ELF-1 (cell line): Measurements from ENCODE around the gene TACR2.

Experiments used
- DNase-seq: peaks from one replicate; pipeline ENCODE4 v3.0.0-alpha.2; 2016; ENCODE audit warnings: low read depth, low spot score

Gene TACR2

DNA sequence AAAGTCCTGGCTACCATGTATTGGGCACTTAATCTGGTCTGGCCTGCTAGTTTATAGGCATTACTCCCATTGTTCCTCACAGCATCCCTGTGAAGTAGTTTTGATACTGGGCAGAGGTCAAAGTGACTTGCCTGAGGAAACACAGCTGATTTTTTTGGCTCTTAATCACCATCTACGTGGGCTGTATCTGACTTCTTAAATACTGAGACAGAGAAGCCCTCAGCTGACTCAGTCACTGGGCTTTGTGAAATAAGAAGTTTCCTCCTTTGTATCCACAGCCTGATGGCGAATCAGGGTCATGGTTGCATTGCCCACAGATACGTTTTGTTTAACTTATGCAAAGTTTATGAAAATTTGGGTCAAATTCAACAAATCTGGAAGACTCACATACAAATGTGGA is 13.2 kb downstream of the TACR2 start:
- DNase-seq = no peak

DNA sequence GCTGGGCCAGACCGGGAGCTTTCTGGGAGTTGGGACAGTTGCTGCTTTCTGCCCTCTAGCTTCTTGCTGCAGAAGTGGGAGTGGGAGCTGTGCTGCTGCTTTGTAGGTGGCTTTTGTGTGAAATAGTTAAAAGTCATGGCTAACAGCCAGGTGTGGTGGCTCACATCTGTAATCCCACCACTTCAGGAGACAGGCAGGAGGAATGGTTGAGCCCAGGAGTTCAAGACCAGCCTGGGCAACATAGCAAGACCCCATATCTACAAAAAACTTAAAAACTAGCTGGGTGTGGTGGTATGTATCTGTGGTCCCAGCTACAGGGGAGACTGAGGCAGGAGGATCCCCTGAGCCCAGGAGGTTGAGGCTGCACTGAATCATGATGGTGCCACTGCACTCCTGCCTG is 13.7 kb downstream of the TACR2 start:
- DNase-seq = no peak

DNA sequence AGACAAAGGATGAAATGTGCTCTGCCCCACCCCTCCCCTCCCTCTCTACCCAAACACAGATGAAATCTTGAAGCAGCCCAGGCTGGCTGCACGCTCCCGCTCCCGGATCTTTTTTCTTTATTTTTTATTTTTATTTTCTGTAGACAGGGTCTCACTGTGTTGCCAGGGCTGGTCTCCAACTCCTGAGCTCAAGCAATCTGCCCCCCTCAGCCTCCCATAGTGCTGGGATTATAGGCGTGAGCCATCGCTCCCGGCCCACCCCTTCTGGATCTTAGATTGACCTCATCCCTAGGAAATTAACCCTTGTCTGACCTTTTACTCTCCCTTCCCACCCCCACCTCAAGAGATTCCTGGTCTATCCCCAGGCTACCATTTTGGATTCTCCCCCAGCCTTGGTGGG is 14.3 kb downstream of the TACR2 start:
- no peak for DNase-seq

DNA sequence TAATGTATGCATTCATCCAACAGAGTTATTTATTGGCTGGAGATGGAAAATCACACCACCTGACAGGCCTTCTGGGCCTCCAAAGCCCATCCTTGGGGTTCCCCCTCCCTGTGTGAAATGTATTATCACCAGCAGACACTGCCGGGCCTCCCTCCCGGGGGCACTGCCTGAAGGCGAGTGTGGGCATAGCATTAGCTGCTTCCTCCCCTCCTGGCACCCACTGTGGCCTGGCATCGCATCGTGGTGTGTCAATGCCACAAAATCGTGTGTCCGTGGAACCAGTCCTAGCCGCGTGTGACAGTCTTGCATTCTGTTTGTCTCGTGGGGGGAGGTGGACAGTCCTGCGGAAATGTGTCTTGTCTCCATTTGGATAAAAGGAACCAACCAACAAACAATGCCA is 15.3 kb downstream of the TACR2 start:
- no peak for DNase-seq

DNA sequence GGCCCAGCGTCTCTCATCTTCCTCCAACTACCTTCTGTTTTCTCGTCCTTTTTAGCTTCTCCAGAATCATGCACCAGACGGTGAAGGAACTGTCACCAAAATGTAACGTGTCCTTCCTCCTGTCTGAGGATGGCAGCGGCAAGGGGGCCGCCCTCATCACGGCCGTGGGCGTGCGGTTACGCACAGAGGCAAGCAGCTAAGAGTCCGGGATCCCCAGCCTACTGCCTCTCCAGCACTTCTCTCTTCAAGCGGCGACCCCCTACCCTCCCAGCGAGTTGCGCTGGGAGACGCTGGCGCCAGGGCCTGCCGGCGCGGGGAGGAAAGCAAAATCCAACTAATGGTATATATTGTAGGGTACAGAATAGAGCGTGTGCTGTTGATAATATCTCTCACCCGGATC is 15.8 kb downstream of the TACR2 start:
- no peak for DNase-seq

DNA sequence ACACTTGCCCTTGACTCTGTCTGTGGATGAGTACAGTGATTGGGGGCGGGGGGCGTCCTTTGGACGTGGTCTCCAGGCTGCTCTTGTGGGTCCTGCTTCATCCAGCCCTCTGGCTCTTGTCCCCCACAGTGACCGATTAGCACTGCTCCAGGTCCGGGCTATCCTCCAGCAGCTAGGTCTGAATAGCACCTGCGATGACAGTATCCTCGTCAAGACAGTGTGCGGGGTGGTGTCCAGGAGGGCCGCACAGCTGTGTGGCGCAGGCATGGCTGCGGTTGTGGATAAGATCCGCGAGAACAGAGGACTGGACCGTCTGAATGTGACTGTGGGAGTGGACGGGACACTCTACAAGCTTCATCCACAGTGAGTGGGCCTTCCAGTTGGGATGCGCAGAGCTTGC is 18.3 kb downstream of the TACR2 start:
- DNase-seq = no peak

DNA sequence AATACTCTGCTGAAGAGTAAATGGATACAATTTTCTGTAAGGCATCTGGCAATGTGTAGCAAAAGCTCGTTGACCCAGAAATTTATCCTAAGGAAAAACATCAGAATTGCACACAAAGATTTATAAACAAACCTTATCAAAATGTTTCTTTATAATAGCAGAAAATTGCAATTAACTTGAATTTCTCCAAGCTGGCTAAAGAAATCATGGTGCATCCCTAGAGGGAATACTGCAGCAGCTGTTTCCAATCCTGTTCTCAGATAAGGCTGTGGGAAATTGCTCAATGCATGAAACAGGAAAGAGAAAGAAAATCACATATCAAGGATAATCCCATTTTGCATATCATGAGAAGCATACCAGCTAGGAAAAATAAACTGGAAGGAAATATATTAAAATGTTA is 18.7 kb downstream of the TACR2 start:
- DNase-seq = no peak

DNA sequence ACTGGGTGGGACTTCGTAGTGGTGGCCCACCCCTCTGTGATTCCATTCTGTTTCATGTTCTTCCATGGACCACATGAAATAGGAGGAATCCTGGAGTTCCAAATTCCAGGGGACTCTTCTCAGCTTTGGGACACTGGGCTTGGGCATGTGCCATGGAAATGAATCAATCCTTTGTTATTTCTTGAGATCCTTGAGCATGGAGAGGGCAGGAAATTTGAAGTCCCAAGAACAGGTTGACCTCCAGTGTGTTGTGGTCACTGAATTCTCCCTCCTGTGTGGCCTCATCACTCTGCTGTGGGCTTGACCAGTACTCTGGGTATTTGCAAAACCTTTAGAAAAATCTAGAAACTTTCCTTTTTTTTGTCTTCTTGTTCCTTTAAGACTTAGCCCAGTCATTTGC is 22.7 kb downstream of the TACR2 start:
- no peak for DNase-seq

DNA sequence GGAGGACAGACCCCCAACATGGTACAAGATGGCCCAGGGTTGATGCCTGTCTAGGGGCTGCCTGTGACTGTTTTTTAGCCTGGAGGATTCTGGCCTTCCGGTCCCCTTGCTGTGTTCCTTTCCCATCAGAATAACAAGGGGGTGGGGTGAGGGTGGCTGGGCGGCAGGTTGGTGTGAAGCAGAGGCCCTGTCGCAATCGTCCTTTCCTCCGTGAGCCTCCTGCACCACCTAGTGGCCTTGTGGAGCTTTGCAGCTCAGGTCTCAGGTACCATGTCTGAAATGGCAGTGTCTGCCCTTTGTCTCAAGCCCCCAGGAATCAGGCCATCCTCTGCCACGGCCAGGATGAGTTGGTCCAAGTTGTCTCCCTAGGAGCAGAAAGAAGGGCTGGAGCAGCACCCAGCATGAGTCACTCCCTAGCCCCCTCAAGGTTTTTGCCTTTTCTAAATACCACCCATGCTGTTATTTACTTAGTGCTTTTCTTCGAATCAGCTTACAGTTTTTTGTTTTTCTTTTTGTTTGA is 24.2 kb downstream of the TACR2 start:
- DNase-seq = peak; percentile 95

DNA sequence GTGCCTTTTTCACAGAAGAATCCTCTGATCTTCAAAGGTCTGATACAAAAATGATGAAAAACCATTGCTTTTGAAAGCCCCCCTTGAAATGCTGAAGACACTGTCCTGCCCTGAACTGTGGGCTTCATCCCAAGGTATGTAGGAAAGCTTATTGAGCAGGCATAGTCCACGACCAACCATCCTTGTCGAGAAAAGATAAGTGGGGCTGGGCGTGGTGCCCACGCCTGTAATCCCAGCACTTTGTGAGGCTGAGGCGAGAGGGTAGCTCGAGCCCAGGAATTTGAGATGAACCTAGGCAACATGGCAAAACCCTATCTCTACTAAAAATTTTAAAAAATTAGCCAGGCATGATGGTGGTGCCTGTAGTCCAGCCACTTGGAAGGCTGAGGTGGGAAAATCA is 25.6 kb downstream of the TACR2 start:
- DNase-seq = no peak

DNA sequence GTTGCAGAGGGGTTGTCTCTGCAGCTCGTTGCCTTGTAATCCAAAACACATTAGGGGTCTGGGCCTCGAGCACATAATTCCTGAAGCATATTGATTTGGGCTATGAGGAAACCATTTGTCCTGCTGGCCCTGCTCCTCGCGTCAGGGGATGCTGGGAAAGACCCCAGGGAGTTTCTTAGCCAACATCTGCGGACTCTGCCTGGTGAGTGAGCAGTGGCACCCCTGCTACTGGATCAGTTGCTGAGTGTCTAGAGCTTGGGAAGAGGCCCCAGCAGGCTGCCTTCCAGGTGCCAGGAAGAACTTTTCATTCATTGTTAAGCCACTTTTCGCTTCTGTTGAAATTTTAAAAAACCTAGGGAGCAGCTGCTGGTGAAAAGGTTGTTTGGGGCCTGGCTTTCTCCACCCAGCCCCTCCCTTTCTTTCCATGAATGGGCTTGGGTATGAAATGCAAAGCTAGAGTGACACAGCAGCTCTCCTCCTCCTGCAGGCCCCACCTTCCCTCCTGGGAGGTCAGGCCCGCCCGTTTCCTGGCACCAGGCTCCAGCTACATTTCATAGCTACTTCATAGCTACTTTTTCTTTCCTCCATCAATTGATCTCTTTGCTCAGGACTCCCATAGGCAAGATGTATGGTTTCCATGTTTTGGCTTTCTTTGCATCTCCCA is 26.8 kb downstream of the TACR2 start:
- DNase-seq = peak; percentile 74

DNA sequence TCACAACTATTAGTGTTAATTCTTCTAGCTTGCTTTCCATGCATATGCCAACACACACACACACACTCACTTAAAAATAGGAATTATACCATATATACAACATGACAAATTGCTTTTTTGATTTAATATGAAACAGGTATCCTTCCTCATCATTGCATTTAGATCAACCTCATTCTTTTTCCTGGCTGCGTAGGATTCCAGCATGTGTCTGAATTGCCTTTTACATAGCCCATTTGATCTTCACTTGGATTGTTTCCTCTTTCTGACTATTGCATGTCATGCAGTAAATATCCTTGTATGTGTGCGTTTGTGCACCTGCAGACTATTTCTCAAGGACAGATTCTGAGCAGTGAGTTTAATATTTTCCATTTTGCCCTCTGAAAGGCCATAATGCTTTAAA is 28.2 kb downstream of the TACR2 start:
- no peak for DNase-seq

DNA sequence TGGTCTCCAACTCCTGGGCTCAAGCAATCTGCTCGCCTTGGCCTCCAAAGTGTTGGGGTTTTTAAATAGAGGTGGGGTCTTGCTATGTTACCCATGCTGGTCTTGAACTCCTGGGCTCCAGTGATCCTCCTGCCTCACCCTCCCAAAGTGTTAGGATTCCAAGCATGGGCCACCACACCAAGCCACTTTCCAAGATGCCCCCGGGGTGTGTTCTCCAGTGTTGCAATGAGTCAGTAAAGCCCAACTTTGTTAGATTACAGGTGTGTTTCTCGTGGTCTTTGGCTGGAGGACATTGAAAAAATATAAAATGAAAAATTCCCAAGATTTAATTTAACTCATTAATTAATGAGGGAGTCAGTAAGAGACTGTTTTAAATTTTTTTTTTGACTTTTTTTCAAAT is 29.2 kb downstream of the TACR2 start:
- peak; percentile 24 for DNase-seq

DNA sequence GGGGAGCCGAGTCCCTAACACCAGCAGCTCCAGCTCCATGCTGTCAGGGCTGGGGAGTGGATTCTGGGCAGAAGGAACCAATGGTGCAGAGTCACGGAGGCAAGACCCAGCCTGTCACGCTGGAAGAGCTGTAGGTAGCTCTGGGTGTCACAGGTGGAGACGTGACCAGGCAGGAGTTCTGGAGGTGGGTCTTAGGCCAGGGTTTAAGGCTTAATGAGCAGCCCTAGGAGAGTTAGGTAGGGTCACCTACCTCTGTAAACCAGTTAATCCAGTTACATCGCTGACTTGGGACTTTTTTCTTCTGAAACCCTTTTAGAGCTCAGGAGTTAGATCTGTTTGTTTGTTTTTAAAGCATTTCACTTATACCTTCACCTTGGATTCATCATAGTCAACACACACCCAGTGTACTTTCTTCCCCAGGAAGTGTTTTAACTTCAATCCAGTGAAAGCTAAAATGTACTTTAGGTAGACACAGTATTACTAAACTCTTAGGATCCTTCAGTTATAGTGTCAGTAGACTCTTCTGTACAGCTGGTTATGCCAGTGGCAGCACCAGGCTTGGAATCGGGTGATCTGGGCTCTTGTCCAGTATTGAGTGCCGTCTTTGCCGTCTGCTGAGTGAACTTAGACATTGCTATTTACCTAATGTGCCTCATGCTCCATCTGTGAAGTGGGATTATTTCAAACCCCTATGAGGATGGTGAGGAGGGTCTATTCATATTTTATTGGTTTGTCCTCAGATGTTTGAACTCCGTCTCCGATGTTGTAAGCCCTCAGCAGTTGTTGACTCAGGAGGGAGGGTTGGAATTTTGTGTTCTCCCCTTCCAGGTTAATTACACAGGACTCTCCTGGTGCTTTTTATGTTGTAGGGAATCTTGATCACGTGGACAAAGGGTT is 31.0 kb downstream of the TACR2 start:
- peak; percentile 30 for DNase-seq

DNA sequence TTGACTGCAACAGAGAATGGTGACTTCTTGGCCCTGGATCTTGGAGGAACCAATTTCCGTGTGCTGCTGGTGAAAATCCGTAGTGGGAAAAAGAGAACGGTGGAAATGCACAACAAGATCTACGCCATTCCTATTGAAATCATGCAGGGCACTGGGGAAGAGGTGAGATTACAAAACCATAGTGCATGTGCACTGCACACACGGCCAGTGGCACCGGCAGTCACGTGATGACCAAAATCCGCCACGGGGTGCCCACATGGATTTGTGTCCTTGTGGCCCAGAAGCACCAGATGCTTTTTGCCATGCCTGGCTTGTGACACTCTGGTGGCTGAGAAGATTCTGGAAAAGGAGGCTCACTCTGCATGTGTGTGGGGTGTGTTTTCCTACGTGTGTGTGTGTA is 32.4 kb downstream of the TACR2 start:
- DNase-seq = no peak

DNA sequence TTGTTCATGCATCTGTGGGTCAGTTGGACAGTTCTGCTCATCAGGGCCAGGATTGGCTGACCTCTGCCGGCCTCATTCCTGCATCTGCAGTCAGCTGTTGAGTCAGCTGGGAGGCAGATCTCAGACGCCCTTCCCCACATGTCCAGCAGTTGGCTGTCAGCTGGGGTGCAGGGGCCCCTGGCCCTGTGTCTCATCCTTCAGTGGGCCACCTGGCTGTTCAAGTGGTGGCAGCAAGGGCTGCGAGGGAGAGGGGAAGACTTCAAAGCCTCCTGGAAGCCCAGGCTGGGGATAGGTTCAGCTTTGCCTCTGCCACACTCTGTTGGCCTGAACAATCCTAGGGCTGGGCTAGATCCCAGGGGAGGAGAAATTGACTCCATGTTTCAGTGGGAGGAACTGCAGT is 33.2 kb downstream of the TACR2 start:
- no peak for DNase-seq

DNA sequence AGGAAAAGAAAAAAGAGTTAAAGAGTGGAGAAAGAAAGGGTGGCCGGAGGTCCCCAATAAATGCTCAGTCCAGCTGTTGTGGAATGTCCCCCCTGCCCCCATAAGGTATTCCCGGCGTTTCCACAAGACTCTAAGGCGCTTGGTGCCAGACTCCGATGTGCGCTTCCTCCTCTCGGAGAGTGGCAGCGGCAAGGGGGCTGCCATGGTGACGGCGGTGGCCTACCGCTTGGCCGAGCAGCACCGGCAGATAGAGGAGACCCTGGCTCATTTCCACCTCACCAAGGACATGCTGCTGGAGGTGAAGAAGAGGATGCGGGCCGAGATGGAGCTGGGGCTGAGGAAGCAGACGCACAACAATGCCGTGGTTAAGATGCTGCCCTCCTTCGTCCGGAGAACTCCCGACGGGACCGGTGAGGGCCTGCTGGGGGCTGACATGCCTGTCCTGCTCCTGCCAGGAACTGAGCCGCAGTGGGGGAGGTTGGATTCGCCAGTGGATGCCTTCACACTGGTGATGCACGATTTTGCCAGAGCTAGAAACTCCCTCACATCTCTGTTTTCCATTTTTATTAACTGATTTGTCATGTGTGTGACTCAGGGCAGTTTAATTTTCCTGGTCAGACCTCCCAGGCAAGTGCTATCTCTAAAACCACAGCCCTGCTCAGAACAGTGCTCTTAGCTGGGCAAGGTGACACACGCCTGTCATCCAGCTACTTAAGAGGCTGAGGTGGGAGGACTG is 34.2 kb downstream of the TACR2 start:
- no peak for DNase-seq

DNA sequence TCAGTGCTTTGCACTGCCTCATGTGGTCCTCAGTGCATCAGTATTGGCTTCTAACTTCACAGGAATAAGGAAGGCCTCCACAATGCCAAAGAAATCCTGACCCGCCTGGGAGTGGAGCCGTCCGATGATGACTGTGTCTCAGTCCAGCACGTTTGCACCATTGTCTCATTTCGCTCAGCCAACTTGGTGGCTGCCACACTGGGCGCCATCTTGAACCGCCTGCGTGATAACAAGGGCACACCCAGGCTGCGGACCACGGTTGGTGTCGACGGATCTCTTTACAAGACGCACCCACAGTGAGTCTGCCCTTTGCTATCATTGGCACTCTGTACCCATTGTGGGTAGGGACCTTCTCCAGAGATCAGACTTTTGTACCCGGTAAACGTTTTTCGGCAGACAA is 36.9 kb downstream of the TACR2 start:
- no peak for DNase-seq

DNA sequence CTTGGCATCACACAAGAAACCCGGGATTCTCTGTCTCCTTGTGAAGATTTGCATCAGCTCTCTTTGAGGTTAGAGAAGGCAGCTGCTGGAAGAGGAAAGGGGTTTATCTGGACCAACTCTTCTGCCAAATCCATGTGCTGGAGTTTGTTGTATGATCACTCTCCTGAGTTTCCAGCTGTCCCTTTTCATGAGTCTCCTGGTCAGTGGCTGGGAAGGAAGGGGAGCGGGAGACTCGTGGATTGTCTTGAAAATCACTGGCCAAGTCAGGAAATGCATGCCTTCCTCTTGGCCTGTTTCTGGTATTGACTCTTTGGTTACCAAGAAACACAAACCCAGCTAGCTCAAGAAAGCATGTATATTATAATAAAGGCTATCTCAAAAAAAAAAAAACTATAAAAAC is 38.8 kb downstream of the TACR2 start:
- DNase-seq = no peak

DNA sequence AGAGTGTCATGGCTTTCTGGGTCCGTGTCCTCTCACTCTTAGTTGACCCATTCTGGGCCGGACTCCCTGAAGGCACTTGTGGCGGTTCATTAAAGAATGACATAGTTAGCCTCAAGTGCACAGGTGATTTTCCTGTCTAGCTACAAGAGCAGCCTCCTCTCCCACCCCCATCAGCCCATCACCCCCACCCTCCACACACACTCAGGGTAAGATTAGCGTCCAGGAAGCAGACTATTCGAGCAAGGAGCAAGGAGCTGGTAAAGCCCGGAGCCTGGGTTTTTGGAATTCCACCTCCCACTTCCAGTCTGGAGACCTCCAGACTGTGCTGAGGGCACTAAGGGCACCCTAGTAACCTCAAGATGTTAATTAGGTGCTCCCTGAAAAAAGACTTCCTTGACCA is 39.5 kb downstream of the TACR2 start:
- no peak for DNase-seq

DNA sequence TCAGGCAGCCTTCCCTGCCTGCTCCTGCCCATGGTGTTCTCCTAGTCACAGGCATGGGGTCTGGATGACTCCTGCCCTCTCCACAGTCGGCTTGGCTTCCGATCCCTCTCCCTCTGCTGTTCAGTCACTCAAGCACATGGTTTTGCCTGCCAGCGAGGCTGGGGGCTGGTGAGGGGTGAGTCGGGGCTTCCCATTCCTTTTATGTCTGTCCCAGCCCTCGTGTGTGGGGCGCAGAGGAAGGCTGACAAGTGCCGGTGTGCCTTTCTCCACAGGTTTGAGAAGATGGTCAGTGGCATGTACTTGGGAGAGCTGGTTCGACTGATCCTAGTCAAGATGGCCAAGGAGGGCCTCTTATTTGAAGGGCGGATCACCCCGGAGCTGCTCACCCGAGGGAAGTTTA is 40.1 kb downstream of the TACR2 start:
- no peak for DNase-seq
